SK-N-SH (cell line): ENCODE data around the gene HNRNPAB.

Experiments used
- RFX5 ChIP-seq: IDR thresholded peaks from 2 replicates; pipeline ENCODE4 v1.6.1; 2012; ENCODE audit warnings: mild to moderate bottlenecking, improper control_type of control experiment, low read length
- SIN3A ChIP-seq: IDR thresholded peaks from 2 replicates; pipeline ENCODE4 v1.6.1; 2012; ENCODE audit warnings: low read depth, mild to moderate bottlenecking, low read length, moderate library complexity, borderline replicate concordance

GRCh38 chr5:178259623-178260536 lies 55.5 kb downstream of the HNRNPAB start:
- no peak for TF ChIP-seq RFX5
- no peak for TF ChIP-seq SIN3A
